GM21515 (cell line): ENCODE results near the gene DHX32.

Experiments used
- ATAC-seq: cut with Tn5 transposase; IDR thresholded peaks from one replicate; pipeline ENCODE4 v1.9.1; 2021; ENCODE audit not compliant: unreplicated experiment

DHX32 gene

DNA sequence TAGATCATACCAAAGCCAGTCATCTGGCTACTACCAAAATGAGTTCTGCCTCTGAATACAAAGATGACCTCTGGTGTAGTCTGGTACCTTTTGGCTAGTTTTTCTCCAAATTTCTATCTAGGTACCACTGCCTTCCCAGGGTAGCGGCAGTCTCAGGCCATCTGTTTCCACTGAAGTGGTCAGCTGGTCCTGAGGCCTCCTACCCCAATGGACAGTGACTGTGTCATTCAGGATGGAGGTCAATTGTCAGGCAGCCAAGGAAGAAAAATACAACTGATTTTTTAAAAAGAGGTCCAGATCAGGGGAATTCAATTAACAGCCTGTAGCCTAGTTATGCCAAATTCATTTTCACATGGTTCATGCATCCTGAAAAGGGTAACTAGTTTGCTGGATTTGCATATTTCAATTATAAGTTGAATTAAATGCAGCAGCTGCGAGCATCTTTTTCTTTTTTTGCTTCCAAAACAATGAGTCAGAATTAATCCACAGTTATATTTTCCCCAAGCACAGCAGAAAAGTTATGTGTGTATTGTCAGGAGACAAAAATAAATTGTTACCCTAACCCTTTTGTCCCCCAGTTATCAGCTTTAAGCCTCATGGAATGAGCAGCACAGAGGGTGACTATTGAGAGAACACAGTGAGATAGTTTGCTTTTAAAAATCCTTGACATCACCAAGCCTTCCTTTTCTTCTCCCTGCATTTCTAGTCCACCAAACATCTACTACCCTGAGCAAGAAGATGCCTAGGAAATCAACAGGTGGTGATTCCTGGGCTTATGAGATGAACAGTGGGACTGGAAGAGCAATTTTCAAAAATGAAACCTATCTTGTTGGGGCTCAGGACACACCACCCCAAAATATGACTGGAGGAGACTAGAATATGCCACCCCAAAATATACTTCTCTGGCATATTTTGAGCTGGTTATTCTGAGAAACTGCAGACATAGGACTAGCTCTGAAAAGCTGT is 30.0 kb downstream of the DHX32 start:
- no peak for ATAC-seq

DNA sequence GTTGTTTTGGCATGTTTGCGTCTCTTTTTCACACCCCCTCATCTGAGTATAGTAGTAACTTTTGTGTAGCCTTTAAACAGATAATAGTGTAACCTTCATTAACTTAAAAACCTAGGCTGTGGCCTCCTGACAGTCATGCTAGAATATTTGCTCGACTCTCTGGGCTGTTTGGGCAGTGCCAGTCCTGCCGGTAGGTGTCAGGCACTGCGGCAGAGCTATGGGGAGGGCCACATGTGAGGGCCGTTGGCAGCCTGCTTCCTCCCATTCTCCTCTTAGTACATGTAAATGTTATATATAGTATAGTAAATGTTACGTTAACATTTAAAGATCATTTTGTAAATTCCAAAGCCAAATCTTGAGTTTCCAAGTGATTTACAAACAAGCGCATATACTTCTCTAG is 31.6 kb downstream of the DHX32 start:
- no peak for ATAC-seq

GRCh38 chr10:125848857-125849256 is 32.2 kb downstream of the DHX32 start:
- no peak for ATAC-seq

DNA sequence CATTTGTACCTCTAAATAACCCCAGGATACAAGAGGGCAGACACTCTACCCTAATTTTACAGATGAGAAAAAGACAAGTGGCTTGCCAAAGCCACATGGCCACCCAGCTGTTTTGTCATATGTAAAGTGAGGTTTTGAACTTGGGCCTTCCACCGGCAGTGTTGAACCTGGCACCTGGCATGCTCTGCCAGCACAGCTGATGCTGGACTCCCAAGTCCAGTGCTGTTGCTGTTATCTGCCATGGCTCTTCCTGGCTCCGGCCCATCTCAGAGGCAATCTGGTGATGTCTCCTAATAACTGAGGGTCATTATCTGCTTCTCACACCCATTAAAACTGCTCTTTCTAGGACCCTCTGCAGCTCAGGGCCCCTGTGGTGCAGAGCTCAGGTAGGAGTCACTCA is 32.7 kb downstream of the DHX32 start:
- no peak for ATAC-seq

DNA sequence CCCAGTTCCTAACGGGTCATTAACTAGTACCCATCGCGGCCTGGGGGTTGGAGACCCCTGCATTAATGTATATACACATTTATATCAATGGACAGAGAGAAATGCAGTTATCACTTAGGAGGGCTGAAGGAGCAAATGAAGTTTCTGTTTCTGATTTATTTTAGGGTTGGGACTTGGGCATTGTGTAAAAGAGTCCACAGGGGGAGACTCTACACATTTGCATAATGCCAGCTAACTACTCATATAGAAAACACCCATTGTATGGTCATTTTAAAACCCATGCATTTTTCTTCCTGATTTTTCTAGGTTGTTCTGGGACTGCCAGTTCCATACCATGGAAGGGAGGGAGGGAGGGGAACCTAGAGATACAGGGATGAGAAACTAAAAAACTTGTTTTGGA is 34.2 kb downstream of the DHX32 start:
- no peak for ATAC-seq

- ATAC-seq = no peak
These were observed 35.5 kb downstream of the DHX32 start for GRCh38 chr10:125845617-125846016.

DNA sequence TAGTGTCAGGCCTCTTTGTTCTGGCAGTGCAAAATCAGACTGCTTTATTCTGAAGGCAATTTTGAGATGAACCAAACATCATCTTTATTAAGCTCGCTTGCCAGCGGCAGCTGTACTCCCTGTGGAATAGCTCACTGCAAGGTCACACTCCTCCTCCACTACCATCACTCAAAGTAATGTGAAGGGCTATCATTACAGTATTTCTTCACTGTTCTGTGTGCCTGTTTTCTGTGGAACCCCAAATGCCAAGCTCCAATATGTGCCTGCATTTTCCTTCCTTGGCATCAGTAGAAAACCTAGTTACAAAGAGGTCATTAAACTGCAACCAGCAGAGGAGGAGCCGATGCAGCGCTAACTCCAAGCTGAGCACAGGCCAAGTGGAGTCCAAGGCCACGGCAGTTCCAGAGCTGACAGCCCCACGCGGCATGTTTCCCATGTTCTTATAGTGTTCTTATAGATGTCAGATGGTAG is 36.3 kb downstream of the DHX32 start:
- ATAC-seq = no peak

GRCh38 chr10:125843603-125844329 is 37.3 kb downstream of the DHX32 start:
- no peak for ATAC-seq

DNA sequence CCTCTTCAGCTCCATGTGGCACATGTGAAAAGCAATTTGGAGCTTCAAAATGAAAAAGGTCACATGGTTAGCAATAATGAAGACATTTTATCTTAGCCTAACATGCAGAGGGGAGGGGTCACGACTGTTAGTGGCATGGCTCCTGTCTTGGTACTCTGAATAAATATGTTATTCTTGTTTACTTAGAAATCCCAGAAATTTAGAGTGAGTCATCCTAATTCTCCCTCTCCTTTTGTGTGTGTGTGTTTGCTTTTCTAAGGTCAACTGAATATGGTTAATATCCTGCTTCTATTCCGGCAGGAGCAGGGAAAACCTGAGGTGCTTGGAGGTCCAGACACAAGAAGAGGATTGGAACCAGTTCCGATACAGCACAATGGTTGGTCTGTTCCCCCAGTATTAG is 40.1 kb downstream of the DHX32 start:
- no peak for ATAC-seq

- ATAC-seq = no peak
These were observed 40.7 kb downstream of the DHX32 start for GRCh38 chr10:125840406-125840805.

DNA sequence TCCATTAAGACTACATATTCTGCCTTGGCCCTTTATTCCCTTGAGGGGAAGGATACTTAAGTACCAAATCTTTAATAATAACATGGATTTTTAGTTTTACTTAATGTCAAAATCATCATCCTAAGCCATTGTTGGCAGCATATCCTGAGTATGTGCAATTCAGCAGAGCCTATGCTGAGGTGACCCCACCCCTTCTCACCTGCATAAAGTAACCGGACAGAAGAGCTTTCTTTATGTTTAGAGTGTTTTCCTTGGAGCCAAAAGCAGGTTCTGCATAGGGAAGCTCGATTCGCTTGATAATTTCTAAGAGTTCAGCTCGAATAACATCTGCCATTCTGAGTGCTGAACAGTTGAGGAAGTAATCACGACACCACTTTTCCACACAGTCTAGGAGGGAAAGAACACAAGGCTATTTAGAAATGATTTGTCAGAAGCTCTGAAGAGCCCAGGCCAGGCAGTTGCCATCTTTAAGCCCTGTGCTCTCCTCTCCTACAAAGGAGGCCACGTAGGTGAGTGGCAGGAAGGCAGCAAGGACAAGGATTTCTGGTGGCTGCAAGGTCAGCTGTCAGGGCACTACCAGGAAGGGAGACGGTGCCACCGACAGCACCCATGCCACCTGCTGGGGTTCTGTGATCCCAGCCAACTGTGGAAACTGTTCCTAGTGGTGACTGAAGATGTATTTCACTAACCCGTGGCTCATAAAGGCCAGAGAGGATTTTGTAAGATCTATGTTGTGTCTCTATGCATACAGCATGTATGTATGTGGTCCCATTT is 42.1 kb downstream of the DHX32 start:
- ATAC-seq = no peak

DNA sequence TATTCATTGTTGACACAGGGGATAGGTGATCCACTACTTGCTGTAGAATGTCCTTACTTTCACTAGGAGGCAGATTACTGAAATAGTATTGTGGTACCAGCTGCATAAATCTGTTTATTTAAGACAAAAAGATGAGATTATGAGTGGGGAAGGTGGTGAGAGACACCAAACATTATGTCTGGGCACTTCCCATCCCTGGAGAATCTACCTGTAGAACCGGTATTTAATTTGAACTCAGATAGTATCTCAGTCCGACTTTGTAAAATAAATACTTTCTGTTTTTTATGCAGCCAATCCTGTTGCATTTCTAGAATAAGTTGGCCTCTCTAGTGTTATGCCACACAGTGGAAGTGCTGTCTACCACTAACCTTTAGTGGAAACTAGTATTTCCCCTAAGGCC is 44.3 kb downstream of the DHX32 start:
- no peak for ATAC-seq

GRCh38 chr10:125828311-125828710 is 52.8 kb downstream of the DHX32 start:
- ATAC-seq = no peak

- ATAC-seq = no peak
These were observed 54.0 kb downstream of the DHX32 start for GRCh38 chr10:125827133-125827532.

DNA sequence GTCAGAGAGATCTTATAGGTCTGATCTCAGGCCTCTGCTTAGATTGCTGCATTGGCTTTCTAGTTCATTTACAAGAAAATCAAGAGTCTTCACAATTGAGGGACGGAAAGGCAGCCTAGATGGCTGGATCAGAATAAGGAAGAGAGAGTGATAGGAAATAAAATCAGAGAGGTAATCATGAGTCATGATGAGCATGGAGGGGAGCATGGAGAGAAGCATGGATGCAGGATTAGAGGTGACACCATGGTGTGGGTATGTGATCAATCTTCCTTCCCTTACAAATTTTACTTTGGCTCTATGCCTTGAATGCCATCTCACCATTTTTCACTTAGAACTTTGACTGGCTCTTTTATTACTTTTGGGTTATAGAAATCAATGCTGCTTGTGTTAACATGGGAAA is 56.4 kb downstream of the DHX32 start:
- no peak for ATAC-seq

GRCh38 chr10:125823663-125824251 is 57.3 kb downstream of the DHX32 start:
- peak; percentile 4 for ATAC-seq

GRCh38 chr10:125822878-125823662 is 58.0 kb downstream of the DHX32 start, which contains the start of the genes BCCIP and UROS:
BCCIP (plus strand) TSS chr10:125823546; CDS start chr10:125823558, 12 bp downstream.
UROS (minus strand) TSS chr10:125823258; CDS start chr10:125816499, 6,759 bp downstream.
- peak; percentile 67 for ATAC-seq

GRCh38 chr10:125820701-125821100 is 60.4 kb downstream of the DHX32 start:
- ATAC-seq = peak; percentile 48

- no peak for ATAC-seq
These were observed 63.6 kb downstream of the DHX32 start for GRCh38 chr10:125817337-125817946.
